ENCODE data around the gene CSAG1.
"Not testable (repeated sequence)": the region's sequence is repeated elsewhere in the genome, so short reads cannot be mapped to it uniquely, and the experiment has no call there.

The CSAG1 gene

DNA sequence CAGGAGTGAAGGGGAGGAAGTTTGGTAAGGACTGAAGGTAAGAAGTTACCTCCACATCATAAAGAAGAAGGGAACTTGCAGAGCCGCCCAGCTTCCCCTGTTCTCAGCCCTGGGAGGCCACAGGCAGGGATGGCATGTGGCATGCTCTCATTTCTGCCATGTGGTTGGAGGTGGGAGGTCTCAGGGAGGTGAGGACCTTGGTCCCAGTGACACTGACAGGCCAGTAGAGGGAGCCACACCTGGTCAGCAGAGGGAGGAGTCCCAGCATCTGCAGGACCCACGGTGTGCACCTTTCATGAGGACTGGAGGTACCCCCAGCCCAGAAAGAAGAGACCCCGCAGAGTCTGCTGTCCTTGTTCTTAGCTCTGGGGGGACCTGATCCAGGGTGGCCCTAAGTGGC lies 52.5 kb downstream of the CSAG1 start:
- H3K27ac ChIP-seq (ENCODE audit: low read depth, low read length); H3K4me1 ChIP-seq (ENCODE audit: control insufficient read depth, insufficient read depth, low read length); H3K9ac ChIP-seq (ENCODE audit: low read depth, low read length); H3K9me3 ChIP-seq (ENCODE audit: control insufficient read depth, insufficient read depth, low read length); H3K27me3 ChIP-seq (ENCODE audit: control insufficient read depth, insufficient read depth, low read length); H3K36me3 ChIP-seq (ENCODE audit: control insufficient read depth, insufficient read depth, low read length); H3K4me3 ChIP-seq (ENCODE audit: low read depth, low read length): not testable (repeated sequence)
